IMR-90 (cell line): ENCODE measurements around the gene FAM120A.

Experiments used
- CEBPB ChIP-seq: IDR thresholded peaks from 2 replicates; pipeline ENCODE4 v1.6.1; 2012; ENCODE audit warnings: low read depth, low read length, improper control_type of control experiment
- FOS ChIP-seq: fragments of 150-350 bp; IDR thresholded peaks from 2 replicates; pipeline ENCODE4 v1.6.1; 2016; ENCODE audit warnings: low read depth, low read length
- MXI1 ChIP-seq: IDR thresholded peaks from 2 replicates; pipeline ENCODE4 v1.6.1; 2012; ENCODE audit warnings: low read depth, mild to moderate bottlenecking, low read length, moderate library complexity, borderline replicate concordance
- NFE2L2 ChIP-seq: fragments of 150-350 bp; IDR thresholded peaks from 2 replicates; pipeline ENCODE4 v1.6.1; 2016; ENCODE audit warnings: low read depth, mild to moderate bottlenecking, low read length
- POLR2A ChIP-seq: IDR thresholded peaks from 2 replicates; pipeline ENCODE4 v1.6.1; 2012; ENCODE audit warnings: mild to moderate bottlenecking, low read depth, low read length
- RAD21 ChIP-seq: IDR thresholded peaks from 2 replicates; pipeline ENCODE4 v1.6.1; 2012; ENCODE audit warnings: low read length, improper control_type of control experiment
- TF ChIP-seq, protein P1 (sequence below): conservative IDR thresholded peaks from 2 replicates; pipeline ENCODE4 v1.5.1; 2012; ENCODE audit warnings: mild to moderate bottlenecking, low read depth, low read length, improper control_type of control experiment
- TF ChIP-seq, protein P2 (sequence below): fragments of 150-350 bp; IDR thresholded peaks from 2 replicates; pipeline ENCODE4 v1.6.1; 2017; ENCODE audit warnings: mild to moderate bottlenecking, antibody characterized with exemption, low read length, low read depth

DNA sequence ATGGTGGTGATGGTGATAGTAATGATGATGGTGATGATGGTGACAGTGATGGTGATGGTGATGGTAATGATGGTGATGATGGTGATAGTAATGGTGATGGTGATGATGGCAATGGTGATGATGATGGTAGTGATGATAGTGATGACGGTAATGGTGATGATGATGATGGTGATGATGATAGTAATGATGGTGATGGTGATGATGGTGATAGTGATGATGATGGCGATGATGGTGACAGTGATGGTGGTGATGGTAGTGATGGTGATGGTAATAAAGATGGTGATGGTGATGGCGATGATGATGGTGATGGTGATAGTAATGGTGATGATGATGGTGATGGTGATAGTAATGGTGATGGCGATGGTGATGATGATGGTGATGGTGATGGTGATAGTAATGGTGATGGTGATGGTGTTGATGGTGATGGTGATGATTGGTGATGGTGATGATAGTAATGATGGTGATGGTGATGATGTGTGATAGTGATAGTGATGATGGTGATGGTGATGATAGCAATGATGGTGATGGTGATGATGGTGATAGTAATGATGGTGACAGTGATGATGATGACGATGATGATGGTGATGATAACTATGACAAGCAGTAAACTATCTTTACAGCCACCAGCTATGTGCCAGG is 163.5 kb downstream of the FAM120A start:
- no peak for TF ChIP-seq FOS
- TF ChIP-seq, protein P1, sequence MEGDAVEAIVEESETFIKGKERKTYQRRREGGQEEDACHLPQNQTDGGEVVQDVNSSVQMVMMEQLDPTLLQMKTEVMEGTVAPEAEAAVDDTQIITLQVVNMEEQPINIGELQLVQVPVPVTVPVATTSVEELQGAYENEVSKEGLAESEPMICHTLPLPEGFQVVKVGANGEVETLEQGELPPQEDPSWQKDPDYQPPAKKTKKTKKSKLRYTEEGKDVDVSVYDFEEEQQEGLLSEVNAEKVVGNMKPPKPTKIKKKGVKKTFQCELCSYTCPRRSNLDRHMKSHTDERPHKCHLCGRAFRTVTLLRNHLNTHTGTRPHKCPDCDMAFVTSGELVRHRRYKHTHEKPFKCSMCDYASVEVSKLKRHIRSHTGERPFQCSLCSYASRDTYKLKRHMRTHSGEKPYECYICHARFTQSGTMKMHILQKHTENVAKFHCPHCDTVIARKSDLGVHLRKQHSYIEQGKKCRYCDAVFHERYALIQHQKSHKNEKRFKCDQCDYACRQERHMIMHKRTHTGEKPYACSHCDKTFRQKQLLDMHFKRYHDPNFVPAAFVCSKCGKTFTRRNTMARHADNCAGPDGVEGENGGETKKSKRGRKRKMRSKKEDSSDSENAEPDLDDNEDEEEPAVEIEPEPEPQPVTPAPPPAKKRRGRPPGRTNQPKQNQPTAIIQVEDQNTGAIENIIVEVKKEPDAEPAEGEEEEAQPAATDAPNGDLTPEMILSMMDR = no peak
- no peak for TF ChIP-seq POLR2A
- TF ChIP-seq MXI1 = no peak
- no peak for TF ChIP-seq RAD21
- TF ChIP-seq NFE2L2 = no peak
- TF ChIP-seq CEBPB = no peak
- TF ChIP-seq, protein P2, sequence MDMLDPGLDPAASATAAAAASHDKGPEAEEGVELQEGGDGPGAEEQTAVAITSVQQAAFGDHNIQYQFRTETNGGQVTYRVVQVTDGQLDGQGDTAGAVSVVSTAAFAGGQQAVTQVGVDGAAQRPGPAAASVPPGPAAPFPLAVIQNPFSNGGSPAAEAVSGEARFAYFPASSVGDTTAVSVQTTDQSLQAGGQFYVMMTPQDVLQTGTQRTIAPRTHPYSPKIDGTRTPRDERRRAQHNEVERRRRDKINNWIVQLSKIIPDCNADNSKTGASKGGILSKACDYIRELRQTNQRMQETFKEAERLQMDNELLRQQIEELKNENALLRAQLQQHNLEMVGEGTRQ = no peak
